HepG2 (cell line): ENCODE data around the gene TGFBR1. TPM values are rescaled to one million over a fixed set of nuclear protein-coding genes. Genes with fewer than 3 reads are reported as not detected.
A peak's percentile ranks its signal among the peaks of the same experiment; 100 is the strongest.

Source experiments
- ATAC-seq: fragments of 200-7000 bp; cut with Tn5 transposase; 3 replicates; pipeline ENCODE4 v1.9.1; 2020; ENCODE audit warnings: mild to moderate bottlenecking, moderate library complexity
- BruUV-seq: library from RNA; stranded (reverse); fragments of 400-500 nt; replicated peaks from 2 replicates; lab custom pipeline; 2021; lab: Mats Ljungman, UMichigan
- CTCF ChIA-PET: fragments of 300-600 bp; formaldehyde crosslinking; extraction: SDS; loops from one replicate; lab custom pipeline; 2021; ENCODE audit warnings: low total read pairs, inconsistent platforms, low intra/inter-chr PET ratio; lab: Yijun Ruan, JAX
- POLR2A ChIA-PET: fragments of 350-600 bp; sonication (Branson Sonifier 250); formaldehyde crosslinking; loops from one replicate; lab custom pipeline; 2020; ENCODE audit warnings: antibody characterized with exemption, inconsistent platforms; lab: Yijun Ruan, JAX
- DNase-seq: peaks from one replicate; pipeline ENCODE4 v3.0.0-alpha.2; 2015; ENCODE audit warnings: low spot score
- FAIRE-seq: peaks from 3 replicates; lab custom pipeline; 2011; peaks lifted over from hg19 to GRCh38; lab: Jason Lieb, UNC
- H2AFZ ChIP-seq: one replicate; pipeline ENCODE4 v1.6.1; 2011; ENCODE audit warnings: low read length, inconsistent platforms
- H3K27ac ChIP-seq: fragments of 300-600 bp; 3 replicates; pipeline ENCODE4 v1.8.0; 2011; ENCODE audit warnings: mixed run types, mild to moderate bottlenecking, mixed read lengths, low read length, inconsistent platforms; ENCODE audit not compliant: insufficient read depth; ENCODE audit errors: extremely low read length
- H3K27me3 ChIP-seq, 2 experiments: fragments of 200-600 bp in 1 of 2; 2 replicates in 1 of 2; 3 replicates in 1 of 2; pipeline versions ENCODE4 v1.6.0 to v1.8.0; 2011; ENCODE audit warnings: low read length in 2 of 2, mild to moderate bottlenecking in 2 of 2, moderate library complexity in 2 of 2, inconsistent platforms in 1 of 2; ENCODE audit not compliant: insufficient read depth in 2 of 2, control insufficient read depth in 1 of 2
- H3K36me3 ChIP-seq, 2 experiments: fragments of 200-600 bp in 1 of 2; replicated peaks in 1 of 2; 2 replicates in 1 of 2; 3 replicates in 1 of 2; pipeline versions ENCODE4 v1.5.1 to v1.8.0; 2011; ENCODE audit warnings: low read length in 2 of 2, inconsistent platforms in 1 of 2; ENCODE audit not compliant: insufficient read depth in 2 of 2, control insufficient read depth in 1 of 2
- H3K4me1 ChIP-seq: 2 replicates; pipeline ENCODE4 v1.5.1; 2012; ENCODE audit warnings: low read length, inconsistent platforms; ENCODE audit not compliant: insufficient read depth
- H3K4me2 ChIP-seq: 2 replicates; pipeline ENCODE4 v1.6.0; 2011; ENCODE audit warnings: low read depth, low read length, inconsistent platforms
- H3K4me3 ChIP-seq, 3 experiments: fragments of 200-600 bp in 1 of 3; sonication (generic), shearing (Covaris generic) in 1 of 3; replicated peaks in 1 of 3; 2 replicates each; pipeline ENCODE4 v1.5.1; 2011 to 2016; ENCODE audit warnings: low read length in 3 of 3, inconsistent platforms in 2 of 3, low read depth in 2 of 3, mild to moderate bottlenecking in 2 of 3, control low read depth in 1 of 3, mixed read lengths in 1 of 3; ENCODE audit not compliant: insufficient read depth in 1 of 3
- H3K79me2 ChIP-seq: one replicate; pipeline ENCODE4 v1.6.1; 2011; ENCODE audit warnings: low read length, inconsistent platforms; ENCODE audit not compliant: insufficient read depth
- H3K9ac ChIP-seq: 2 replicates; pipeline ENCODE4 v1.6.0; 2011; ENCODE audit warnings: mild to moderate bottlenecking, low read depth, low read length, inconsistent platforms; ENCODE audit not compliant: insufficient read depth
- H3K9me3 ChIP-seq: 2 replicates; pipeline ENCODE4 v1.5.1; 2012; ENCODE audit warnings: mild to moderate bottlenecking, low read length
- H4K20me1 ChIP-seq: 2 replicates; pipeline ENCODE4 v1.6.0; 2011; ENCODE audit warnings: inconsistent platforms, mild to moderate bottlenecking, low read length, moderate library complexity; ENCODE audit not compliant: insufficient read depth
- BRCA1 ChIP-seq: sonication (generic); formaldehyde crosslinking; IDR thresholded peaks from 2 replicates; pipeline ENCODE4 v1.4.0; 2020; ENCODE audit warnings: missing genetic modification reagents
- PLRG1 ChIP-seq: fragments of 450-650 bp; conservative IDR thresholded peaks from 2 replicates; pipeline ENCODE4 v1.6.1; 2016
- PRPF4 ChIP-seq: fragments of 200-400 bp; formaldehyde crosslinking; IDR thresholded peaks from 2 replicates; pipeline ENCODE4 v1.6.1; 2016; ENCODE audit warnings: low read length, low read depth; ENCODE audit not compliant: poor library complexity, severe bottlenecking
- RFXAP ChIP-seq: sonication (generic); formaldehyde crosslinking; IDR thresholded peaks from 2 replicates; pipeline ENCODE4 v1.4.0; 2020; ENCODE audit warnings: missing genetic modification reagents, borderline replicate concordance
- RNF2 ChIP-seq: fragments of 450-650 bp; conservative IDR thresholded peaks from 2 replicates; pipeline ENCODE4 v1.6.1; 2016; ENCODE audit warnings: low read depth
- ZNF263 ChIP-seq: sonication (generic); formaldehyde crosslinking; IDR thresholded peaks from 2 replicates; pipeline ENCODE4 v1.4.0; 2020; ENCODE audit warnings: missing genetic modification reagents
- ZNF790 ChIP-seq: sonication (generic); formaldehyde crosslinking; IDR thresholded peaks from 2 replicates; pipeline ENCODE4 v1.8.0; 2022; ENCODE audit warnings: missing genetic modification reagents, mild to moderate bottlenecking, borderline replicate concordance
- WGBS: methylation state at CpG from one replicate; pipeline ENCODE4 v1.1.6; 2017; ENCODE audit warnings: low lambda C conversion rate; 5-methylcytosine and 5-hydroxymethylcytosine counted together
- in situ Hi-C: cut with HindIII; loops from 2 replicates; pipeline ENCODE4 v1.10.0; 2017; ENCODE audit warnings: low pct_unique_long_range_greater_than_20kb; ENCODE audit not compliant: extremely low pct_ligation_motif_present
- intact Hi-C: fragments of 100-400 bp; cut with micrococcal nuclease; formaldehyde crosslinking; loops from one replicate; pipeline ENCODE4 v1.10.0; 2022; ENCODE audit not compliant: unreplicated experiment
- polyA plus RNA-seq, 8 experiments: library from polyadenylated mRNA; depleted of rRNA in 3 of 8; stranded (reverse) in 7 of 8; unstranded in 1 of 8; fragments of >200 nt; fragmentation: Illumina TruSeq in 4 of 8; extraction: Trizol in 4 of 8; gene quantifications; 2 replicates each; pipeline versions ENCODE4 v1.2.1 to v1.2.3, GENCODE V29; 2011 to 2016; ENCODE audit warnings: low read depth in 4 of 8, missing spikeins in 1 of 8, mixed read lengths in 1 of 8; ENCODE audit not compliant: insufficient read depth in 1 of 8
- total RNA-seq, 5 experiments: library from RNA; depleted of rRNA; stranded (reverse); fragments of >200 nt; fragmentation: Illumina TruSeq; extraction: Trizol; gene quantifications; 2 replicates each; pipeline ENCODE4 v1.2.3, GENCODE V29; 2016; ENCODE audit warnings: low read depth in 1 of 5
- TF ChIP-seq, protein P1 (sequence below): sonication (generic); formaldehyde crosslinking; IDR thresholded peaks from 2 replicates; pipeline ENCODE4 v1.5.0; 2020; ENCODE audit warnings: mild to moderate bottlenecking, missing genetic modification reagents, borderline replicate concordance

The TGFBR1 gene
- total and polyA plus RNA-seq, 2 of the 13 experiments (the other 11 are each of a cell fraction or from before 2014, with no cell fraction given): 16.8 to 23.9 TPM

DNA sequence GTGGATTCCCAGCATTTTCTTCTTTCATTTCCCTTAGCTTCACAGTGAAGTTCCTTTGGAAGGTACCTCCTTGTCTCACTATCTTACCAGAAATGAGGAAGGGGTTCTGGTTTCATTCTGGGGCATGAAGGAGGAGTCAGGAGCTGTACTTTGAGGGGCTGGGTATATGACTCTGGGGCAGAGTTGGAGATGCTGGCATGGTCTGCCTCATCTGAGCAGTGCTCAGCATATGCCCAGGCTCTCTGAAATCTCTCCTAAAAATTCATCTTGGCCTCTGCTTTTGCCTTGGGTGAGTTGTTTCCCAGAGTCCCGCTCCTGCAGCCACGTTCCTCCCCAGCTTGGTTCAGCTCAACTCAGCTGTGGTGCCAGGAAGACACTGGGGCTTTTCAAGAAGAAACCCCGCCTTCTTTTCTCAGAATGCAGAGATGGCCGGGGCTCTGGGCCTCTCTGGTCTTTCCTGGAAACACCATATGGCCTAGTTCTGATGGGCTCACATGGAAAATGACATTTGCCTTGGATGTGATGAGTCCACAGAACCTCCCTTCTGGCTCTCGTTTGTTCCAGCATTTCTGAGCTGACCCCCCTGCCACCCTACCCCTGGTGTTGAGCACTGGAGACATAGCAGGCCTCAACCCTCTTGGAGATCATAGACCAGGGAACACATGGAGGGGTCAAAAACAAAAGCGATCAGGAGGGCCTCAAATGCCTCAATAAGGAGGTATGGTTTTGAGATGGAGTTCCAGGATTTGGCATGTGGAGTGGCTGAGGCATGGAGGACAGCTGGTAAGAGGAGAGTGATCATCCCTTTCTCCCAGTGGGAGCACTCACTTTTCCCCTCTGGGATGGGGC is 12.0 kb upstream of the TGFBR1 start:
- ChIA-PET POLR2A (no interaction called here), CTCF (no interaction called here)
- H3K9ac ChIP-seq: no peak overlapping the region
- DNase-seq (no peak), ATAC-seq (no peak), FAIRE-seq (no peak)
- H3K4me1 ChIP-seq: no peaks in the 10 kb centered on the region
- no peaks in the 10 kb centered on the region for H3K36me3 ChIP-seq
- H3K27me3 ChIP-seq: peaks cover 0 to 15% of the 10 kb centered on the region in 2 experiments; a peak in 3 of 5 replicates
- 13% methylated on average over 5 of the region's 6 CpGs for WGBS
- in situ Hi-C loops (no loop called here), intact Hi-C loops (no loop called here)
- H3K4me3 ChIP-seq: no peak overlapping the region
- no peaks in the 10 kb centered on the region for H3K79me2 ChIP-seq
- TF ChIP-seq PLRG1 (no peak), ZNF263 (0 out of 2 replicates have a peak, but pooled peaks have one; percentile 24), RNF2 (no peak), ZNF790 (no peak), RFXAP (CRISPR knock-in tag) (no peak), BRCA1 (no peak), PRPF4 (no peak)
- TF ChIP-seq, protein P1, sequence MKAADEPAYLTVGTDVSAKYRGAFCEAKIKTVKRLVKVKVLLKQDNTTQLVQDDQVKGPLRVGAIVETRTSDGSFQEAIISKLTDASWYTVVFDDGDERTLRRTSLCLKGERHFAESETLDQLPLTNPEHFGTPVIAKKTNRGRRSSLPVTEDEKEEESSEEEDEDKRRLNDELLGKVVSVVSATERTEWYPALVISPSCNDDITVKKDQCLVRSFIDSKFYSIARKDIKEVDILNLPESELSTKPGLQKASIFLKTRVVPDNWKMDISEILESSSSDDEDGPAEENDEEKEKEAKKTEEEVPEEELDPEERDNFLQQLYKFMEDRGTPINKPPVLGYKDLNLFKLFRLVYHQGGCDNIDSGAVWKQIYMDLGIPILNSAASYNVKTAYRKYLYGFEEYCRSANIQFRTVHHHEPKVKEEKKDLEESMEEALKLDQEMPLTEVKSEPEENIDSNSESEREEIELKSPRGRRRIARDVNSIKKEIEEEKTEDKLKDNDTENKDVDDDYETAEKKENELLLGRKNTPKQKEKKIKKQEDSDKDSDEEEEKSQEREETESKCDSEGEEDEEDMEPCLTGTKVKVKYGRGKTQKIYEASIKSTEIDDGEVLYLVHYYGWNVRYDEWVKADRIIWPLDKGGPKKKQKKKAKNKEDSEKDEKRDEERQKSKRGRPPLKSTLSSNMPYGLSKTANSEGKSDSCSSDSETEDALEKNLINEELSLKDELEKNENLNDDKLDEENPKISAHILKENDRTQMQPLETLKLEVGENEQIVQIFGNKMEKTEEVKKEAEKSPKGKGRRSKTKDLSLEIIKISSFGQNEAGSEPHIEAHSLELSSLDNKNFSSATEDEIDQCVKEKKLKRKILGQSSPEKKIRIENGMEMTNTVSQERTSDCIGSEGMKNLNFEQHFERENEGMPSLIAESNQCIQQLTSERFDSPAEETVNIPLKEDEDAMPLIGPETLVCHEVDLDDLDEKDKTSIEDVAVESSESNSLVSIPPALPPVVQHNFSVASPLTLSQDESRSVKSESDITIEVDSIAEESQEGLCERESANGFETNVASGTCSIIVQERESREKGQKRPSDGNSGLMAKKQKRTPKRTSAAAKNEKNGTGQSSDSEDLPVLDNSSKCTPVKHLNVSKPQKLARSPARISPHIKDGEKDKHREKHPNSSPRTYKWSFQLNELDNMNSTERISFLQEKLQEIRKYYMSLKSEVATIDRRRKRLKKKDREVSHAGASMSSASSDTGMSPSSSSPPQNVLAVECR (CRISPR knock-in tag): no peak
- H2AFZ ChIP-seq: no peak overlapping the region
- H4K20me1 ChIP-seq: no peaks in the 10 kb centered on the region
- H3K9me3 ChIP-seq: peaks cover 6% of the 10 kb centered on the region; the same call in 1 of the 2 replicates
- BruUV-seq: no TSS peak
- no peak overlapping the region for H3K27ac ChIP-seq
- H3K4me2 ChIP-seq: no peak overlapping the region
